Immature natural killer cell (primary cell): ENCODE data around the gene TPPP. TPM values are rescaled to one million over a fixed set of nuclear protein-coding genes. Genes with fewer than 3 reads are reported as not detected.
"Not testable (repeated sequence)": the region's sequence is repeated elsewhere in the genome, so short reads cannot be mapped to it uniquely, and the experiment has no call there.

Experiments used
- DNase-seq, 3 donors: peaks; one replicate each; pipeline ENCODE4 v3.0.0; 2022; ENCODE audit warnings: mixed read lengths in 1 of 3
- H3K27ac Mint-ChIP-seq, 6 donors: one replicate each; pipeline ENCODE4 v1.8.0; 2020; ENCODE audit warnings: mixed read lengths in 6 of 6, mild to moderate bottlenecking in 5 of 6, inconsistent platforms in 4 of 6, moderate library complexity in 3 of 6
- H3K27me3 Mint-ChIP-seq, 3 donors: one replicate each; pipeline ENCODE4 v1.8.0; 2020 to 2021; ENCODE audit warnings: low read depth in 3 of 3, mild to moderate bottlenecking in 3 of 3, mixed read lengths in 3 of 3, moderate library complexity in 3 of 3, inconsistent platforms in 1 of 3
- H3K36me3 Mint-ChIP-seq, 3 donors: one replicate each; pipeline ENCODE4 v1.8.0; 2020; ENCODE audit warnings: mixed read lengths in 3 of 3, inconsistent platforms in 2 of 3, mild to moderate bottlenecking in 2 of 3
- H3K4me1 Mint-ChIP-seq, 2 donors: one replicate each; pipeline ENCODE4 v1.8.0; 2020; ENCODE audit warnings: inconsistent platforms in 2 of 2, mild to moderate bottlenecking in 2 of 2, mixed read lengths in 2 of 2, moderate library complexity in 1 of 2
- H3K4me3 Mint-ChIP-seq, 5 donors: one replicate each; pipeline ENCODE4 v1.8.0; 2020; ENCODE audit warnings: mild to moderate bottlenecking in 5 of 5, mixed read lengths in 5 of 5, inconsistent platforms in 3 of 5, moderate library complexity in 3 of 5
- H3K9me3 Mint-ChIP-seq, 6 donors: one replicate each; pipeline ENCODE4 v1.8.0; 2020; ENCODE audit warnings: mild to moderate bottlenecking in 6 of 6, mixed read lengths in 6 of 6, inconsistent platforms in 4 of 6, moderate library complexity in 3 of 6
- polyA plus RNA-seq, 3 donors: library from polyadenylated mRNA; unstranded; fragments of 300-500 nt; fragmentation: Illumina TruSeq; gene quantifications; one replicate each; pipeline ENCODE4 v1.2.3, GENCODE V29; 2021

Gene TPPP
- polyA plus RNA-seq, 3 donors from 2014 or later, result 0.19 TPM; not detected in 1

DNA sequence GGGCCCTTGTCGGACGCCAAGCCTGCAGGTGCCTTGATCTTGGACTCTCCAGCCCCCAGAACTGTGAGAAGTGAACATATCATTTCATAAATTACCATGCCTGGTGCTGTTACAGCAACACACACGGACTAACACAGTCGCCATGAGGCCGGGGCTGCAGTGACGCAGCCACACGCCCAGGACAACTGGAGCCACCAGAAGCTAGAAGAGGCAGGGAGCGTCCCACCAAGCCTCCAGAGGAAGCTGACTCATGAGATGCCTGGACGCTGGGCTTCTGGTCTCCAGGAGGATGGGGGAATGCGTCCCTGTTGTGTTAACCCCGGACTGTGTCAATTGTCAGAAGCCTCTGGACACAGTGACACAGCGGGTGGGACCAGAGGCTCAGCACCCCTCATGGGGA lies 6.2 kb downstream of the TPPP start:
- not testable (repeated sequence) for DNase-seq, H3K27me3 Mint-ChIP-seq, H3K4me1 Mint-ChIP-seq, H3K9me3 Mint-ChIP-seq, H3K36me3 Mint-ChIP-seq, H3K27ac Mint-ChIP-seq, H3K4me3 Mint-ChIP-seq

- not testable (repeated sequence) for H3K4me1 Mint-ChIP-seq, H3K27ac Mint-ChIP-seq, H3K4me3 Mint-ChIP-seq, H3K27me3 Mint-ChIP-seq, H3K9me3 Mint-ChIP-seq, H3K36me3 Mint-ChIP-seq, DNase-seq
These were observed 7.0 kb downstream of the TPPP start for GRCh38 chr5:686172-686523.

DNA sequence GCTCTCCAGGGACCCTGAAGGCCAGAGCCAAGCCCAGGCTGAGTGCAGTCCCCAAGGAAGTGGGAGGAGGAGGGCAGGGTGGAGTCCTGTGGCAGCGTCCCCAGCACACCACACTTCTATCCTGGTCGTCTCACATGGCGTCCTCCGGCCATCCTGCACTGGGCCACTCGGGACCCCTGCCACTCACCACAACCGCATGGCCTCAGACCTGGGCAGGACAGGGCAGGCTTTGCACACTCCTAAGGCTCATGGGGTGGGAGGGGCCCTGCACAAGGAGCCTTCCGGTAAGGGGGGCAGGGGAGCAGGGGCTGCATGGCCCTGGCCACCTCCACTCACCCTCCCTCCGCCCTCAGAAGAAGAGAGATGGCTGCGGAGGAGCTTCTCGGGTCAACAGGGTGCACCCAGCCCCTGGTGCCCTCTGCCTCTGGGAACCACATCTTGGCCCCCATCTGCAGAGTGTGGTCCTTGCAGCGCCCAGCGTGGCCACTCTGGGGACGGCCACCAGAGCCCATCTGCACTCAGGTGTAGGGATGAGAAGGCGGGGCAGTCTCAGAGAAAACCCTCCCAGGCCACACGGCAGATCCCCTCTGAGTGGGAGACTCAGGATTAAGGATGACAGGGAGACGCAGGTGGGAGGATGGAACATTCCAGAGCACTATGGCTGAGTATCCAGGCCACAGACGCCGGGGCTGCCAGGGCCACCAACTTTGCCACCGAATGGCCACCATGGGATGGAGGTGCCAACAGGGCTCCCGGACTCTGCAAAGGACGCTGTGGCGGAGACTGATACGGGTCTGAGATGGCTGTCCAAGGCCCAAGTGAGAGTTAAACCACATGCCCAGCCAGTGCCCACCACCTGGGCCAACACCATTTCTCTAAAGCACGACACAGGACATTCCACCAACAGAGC lies 7.6 kb downstream of the TPPP start:
- Mint-ChIP-seq H3K27ac (no peak overlapping the region), H3K4me1 (no peaks in the 10 kb centered on the region), H3K9me3 (no peaks in the 10 kb centered on the region), H3K27me3 (no peaks in the 10 kb centered on the region), H3K36me3 (no peaks in the 10 kb centered on the region), H3K4me3 (no peak overlapping the region)
- no peak for DNase-seq

DNA sequence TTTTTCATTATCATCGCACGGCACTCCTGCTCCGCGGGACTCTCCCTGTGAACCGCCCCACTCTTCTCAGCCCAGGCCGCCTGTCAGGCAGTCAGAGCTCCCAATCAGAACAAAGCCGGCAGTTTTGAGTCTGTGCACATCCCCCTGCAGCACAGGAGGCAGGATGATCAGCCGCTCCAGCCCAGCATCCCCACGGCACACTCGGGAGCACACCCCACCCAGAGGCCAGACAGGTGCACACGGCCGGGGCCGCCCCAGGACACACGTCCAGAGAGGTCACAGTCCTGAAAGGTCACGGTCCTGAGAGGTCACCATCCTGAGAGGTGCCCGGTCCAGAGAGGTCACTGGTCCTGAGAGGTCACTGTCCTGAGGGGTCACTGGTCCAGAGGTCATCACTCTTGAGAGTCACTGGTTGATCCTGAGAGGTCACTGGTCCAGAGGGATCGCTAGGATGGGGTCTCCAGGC lies 8.4 kb downstream of the TPPP start:
- no peak overlapping the region for H3K4me3 Mint-ChIP-seq
- H3K36me3 Mint-ChIP-seq, result no peaks in the 10 kb centered on the region
- H3K4me1 Mint-ChIP-seq, result no peaks in the 10 kb centered on the region
- H3K27ac Mint-ChIP-seq, result no peak overlapping the region
- H3K27me3 Mint-ChIP-seq, result no peaks in the 10 kb centered on the region
- no peaks in the 10 kb centered on the region for H3K9me3 Mint-ChIP-seq
- DNase-seq, result no peak

DNA sequence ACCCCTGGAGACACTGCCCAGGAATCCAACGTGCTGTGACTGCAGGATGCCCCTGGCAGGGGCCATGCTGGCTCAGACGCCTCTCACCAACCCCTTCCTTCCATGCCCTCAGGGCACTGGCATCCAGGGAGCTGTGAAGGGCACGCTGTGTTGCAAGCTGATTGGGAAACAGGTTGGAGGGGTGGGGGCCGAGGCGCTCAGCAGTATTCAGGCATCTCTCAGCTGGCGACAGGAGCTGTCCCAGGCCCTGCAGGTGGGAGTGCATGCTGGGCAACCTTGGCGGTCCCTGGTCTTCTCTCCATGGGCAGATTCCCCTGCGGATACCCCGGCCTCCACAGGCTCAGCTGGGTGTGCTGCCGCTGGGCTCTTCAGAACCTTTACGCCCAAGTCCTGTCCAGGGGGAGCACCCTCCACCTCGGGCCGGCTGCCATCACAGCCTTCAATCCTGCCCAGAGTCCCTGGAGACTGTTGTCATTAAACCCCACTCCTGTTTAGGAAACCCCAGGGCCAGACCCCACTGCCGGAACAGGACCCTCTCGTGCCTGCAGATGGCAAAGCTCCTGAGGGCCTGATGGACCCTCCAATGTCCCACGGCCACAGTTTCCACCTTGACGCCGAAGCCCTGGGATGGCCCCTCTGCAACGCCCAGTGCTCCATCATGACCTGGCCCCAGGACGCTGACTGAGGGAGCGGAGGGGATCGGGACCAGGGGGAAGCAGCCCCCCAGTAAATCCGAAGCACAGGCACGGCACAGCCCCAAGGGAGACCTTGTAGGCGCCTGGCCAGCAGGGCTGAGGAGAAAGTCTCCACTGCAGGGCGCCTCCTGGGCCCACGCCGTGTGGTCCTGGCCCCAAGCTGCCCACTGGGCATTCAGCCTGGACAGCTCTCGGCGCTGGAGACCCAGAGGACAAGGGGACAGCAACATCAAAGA lies 9.3 kb downstream of the TPPP start:
- DNase-seq, result no peak
- H3K27ac Mint-ChIP-seq, result no peak overlapping the region
- no peaks in the 10 kb centered on the region for H3K27me3 Mint-ChIP-seq
- no peak overlapping the region for H3K4me3 Mint-ChIP-seq
- no peaks in the 10 kb centered on the region for H3K4me1 Mint-ChIP-seq
- no peaks in the 10 kb centered on the region for H3K36me3 Mint-ChIP-seq
- H3K9me3 Mint-ChIP-seq, result no peaks in the 10 kb centered on the region

DNA sequence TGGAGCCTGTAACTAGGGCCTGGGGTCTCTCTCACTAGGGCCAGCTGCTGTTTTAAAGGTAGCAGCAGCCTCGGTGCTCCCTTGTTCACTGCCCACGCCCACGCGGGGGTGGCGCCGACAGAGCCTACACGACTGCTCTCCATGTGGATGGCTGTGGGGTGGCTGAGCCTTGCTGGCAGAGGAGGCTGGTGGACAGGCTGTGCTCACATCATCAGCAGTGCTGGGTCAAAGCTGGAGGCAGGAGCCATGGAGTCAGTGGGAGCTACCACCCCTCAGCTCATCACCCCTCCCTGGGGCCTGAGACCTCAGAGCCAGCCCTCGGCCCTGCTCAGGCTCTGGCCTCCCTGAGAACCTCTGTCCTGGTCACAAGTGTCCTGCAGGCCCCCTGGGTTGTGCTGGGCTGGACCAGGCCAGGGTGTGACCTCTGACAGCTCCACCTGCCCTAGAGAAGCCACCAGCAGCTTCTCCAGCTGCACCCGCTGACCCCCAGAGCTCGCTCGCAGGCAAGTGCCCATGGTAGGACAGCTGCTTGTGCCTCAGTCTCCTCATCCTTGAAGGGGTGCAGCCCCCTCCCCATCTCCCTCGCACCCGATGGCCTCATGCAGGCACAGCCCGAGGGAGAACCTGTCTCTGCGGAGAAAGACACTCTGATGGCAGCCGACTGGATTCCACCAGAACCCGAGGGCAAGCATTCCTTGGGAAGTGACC lies 10.3 kb downstream of the TPPP start:
- not testable (repeated sequence) for H3K27me3 Mint-ChIP-seq, H3K27ac Mint-ChIP-seq, H3K4me3 Mint-ChIP-seq, H3K36me3 Mint-ChIP-seq, DNase-seq, H3K4me1 Mint-ChIP-seq, H3K9me3 Mint-ChIP-seq

DNA sequence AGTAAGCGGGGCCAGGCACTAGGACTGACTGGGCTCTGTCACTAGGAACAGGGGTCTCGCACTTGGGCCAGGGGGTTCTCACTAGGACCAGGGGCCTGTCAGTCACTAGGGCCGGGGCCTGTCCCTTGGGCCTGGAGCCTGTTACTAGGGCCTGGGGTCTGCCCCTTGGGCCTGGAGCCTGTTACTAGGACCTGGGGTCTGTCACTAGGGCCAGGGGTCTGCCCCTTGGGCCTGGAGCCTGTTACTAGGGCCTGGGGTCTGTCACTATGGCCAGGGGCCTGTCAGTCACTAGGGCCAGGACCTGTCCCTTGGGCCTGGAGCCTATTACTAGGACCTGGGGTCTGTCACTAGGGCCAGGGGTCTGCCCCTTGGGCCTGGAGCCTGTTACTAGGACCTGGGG lies 10.9 kb downstream of the TPPP start:
- H3K27me3 Mint-ChIP-seq, DNase-seq, H3K4me3 Mint-ChIP-seq, H3K4me1 Mint-ChIP-seq, H3K36me3 Mint-ChIP-seq, H3K27ac Mint-ChIP-seq, H3K9me3 Mint-ChIP-seq: not testable (repeated sequence)

- H3K9me3 Mint-ChIP-seq, H3K4me1 Mint-ChIP-seq, H3K4me3 Mint-ChIP-seq, H3K27me3 Mint-ChIP-seq, H3K36me3 Mint-ChIP-seq, DNase-seq, H3K27ac Mint-ChIP-seq: not testable (repeated sequence)
These were observed 11.6 kb downstream of the TPPP start for GRCh38 chr5:681317-682191.

GRCh38 chr5:680836-681235 lies 12.3 kb downstream of the TPPP start:
- H3K9me3 Mint-ChIP-seq, H3K27ac Mint-ChIP-seq, H3K4me3 Mint-ChIP-seq, H3K36me3 Mint-ChIP-seq, DNase-seq, H3K27me3 Mint-ChIP-seq, H3K4me1 Mint-ChIP-seq: not testable (repeated sequence)

DNA sequence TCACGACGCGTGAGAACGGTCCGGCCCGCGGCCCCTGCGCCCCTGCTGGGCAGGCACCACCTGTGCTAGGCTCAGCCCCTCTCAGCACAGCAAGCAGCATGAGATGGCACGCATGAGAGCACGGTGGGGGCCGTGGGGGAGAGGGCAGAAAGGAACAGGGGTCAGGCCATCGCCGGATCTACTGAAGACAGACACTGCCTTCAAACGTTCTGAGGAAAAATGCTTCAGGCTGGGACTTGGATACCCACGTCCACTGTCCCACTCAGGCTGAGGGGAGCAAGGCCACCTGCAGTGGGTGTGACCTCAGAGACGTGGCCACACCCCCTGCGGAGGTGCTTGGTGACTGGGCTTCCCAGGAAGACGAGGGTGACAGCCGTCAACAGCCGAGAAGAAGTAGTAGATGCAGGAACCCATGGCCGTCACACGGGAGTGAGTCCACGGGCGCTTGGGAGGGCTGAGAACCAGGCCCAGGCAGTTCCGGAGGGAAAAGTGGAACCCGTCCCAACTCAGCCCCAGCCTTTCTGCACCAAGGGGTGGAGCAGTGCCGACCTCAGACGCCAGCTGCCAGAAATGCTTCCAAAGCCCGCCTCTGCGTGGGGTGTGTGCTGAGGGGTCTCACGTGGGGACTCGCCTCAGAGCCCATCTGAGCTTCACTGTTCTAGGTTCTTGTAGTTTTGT lies 12.9 kb downstream of the TPPP start:
- H3K27ac Mint-ChIP-seq, H3K4me3 Mint-ChIP-seq, H3K36me3 Mint-ChIP-seq, H3K4me1 Mint-ChIP-seq, H3K9me3 Mint-ChIP-seq, DNase-seq, H3K27me3 Mint-ChIP-seq: not testable (repeated sequence)

DNA sequence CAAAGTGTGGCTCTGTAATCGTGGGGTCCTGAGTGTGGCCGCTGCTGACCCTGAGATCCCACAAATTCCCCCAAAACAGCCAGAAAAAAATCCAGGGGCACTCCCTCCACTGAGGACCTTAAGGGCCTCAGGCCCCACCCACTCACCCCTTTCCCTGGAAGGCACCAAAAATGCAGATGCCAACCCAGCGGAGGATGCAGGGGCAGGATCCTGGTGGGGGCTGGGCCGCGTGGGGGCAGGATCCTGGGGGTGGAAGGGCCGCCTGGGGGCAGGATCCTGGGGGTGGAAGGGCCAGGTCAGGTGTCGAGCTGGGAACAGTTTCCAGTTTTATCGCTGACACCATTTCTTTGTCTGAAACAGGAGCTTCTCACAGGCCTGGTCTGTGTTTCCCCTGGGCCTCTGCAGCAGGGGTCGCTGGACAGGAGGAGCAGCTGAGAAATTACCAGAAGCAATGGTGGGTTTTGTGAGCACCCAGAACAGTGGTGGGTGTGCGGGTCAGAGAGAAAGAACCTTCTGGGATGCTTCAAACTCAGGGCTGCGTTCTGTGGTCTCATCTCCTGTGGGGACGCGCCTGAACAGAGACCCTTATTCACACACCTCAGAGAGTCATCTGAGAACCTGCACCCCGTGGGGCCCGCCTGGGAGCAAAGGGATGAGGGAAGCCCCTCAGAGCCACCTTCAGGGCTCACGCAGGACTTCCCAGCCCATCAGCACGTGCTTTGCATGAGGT lies 13.8 kb downstream of the TPPP start:
- not testable (repeated sequence) for H3K9me3 Mint-ChIP-seq, H3K4me3 Mint-ChIP-seq, H3K36me3 Mint-ChIP-seq, H3K27me3 Mint-ChIP-seq, H3K27ac Mint-ChIP-seq, H3K4me1 Mint-ChIP-seq, DNase-seq

DNA sequence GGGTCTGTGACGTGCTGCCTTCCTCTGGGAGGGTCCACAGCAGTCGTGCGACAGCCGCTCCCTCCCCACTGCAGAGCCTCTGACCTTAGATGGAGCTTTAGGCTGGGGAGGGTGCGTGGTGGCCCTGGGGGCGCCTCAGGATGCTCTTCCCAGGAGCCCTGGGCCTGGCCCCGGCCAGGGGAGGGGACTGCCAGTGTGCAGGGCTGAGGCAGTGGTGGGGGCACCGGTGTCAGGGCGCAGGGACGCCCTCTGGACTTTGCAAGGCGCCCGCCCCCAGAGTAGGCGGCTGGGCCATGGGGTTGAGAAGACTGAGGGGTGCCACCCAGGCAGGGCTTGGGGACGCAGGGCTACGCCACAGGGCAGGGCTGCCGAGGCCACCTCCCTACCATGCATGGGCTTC lies 14.6 kb downstream of the TPPP start:
- DNase-seq, H3K4me3 Mint-ChIP-seq, H3K27ac Mint-ChIP-seq, H3K4me1 Mint-ChIP-seq, H3K9me3 Mint-ChIP-seq, H3K36me3 Mint-ChIP-seq, H3K27me3 Mint-ChIP-seq: not testable (repeated sequence)
